T-helper 9 cell (primary cell): ENCODE data around the gene AP3D1.
"Not testable (repeated sequence)": the region's sequence is repeated elsewhere in the genome, so short reads cannot be mapped to it uniquely, and the experiment has no call there.

ENCODE experiments used
- DNase-seq: peaks from one replicate; pipeline ENCODE4 v3.0.0-alpha.2; 2020

AP3D1 gene

GRCh38 chr19:2149980-2150793 lies 1.2 kb downstream of the AP3D1 start:
- DNase-seq: no peak

GRCh38 chr19:2148482-2149135 lies 2.8 kb downstream of the AP3D1 start:
- DNase-seq: no peak

- DNase-seq: no peak
Observed at GRCh38 chr19:2145831-2146241, 5.5 kb downstream of the AP3D1 start.

GRCh38 chr19:2144190-2144589 lies 7.2 kb downstream of the AP3D1 start:
- DNase-seq: no peak

- DNase-seq: no peak
Observed at GRCh38 chr19:2142173-2142829, 9.1 kb downstream of the AP3D1 start.

- DNase-seq: no peak
Observed at GRCh38 chr19:2140138-2140569, 11.2 kb downstream of the AP3D1 start.

GRCh38 chr19:2139385-2140137 lies 11.8 kb downstream of the AP3D1 start:
- DNase-seq: no peak

GRCh38 chr19:2138061-2138728 lies 13.2 kb downstream of the AP3D1 start:
- DNase-seq: no peak

- no peak for DNase-seq
Observed at GRCh38 chr19:2136796-2137195, 14.6 kb downstream of the AP3D1 start.

GRCh38 chr19:2135474-2136402 lies 15.6 kb downstream of the AP3D1 start:
- DNase-seq: no peak

GRCh38 chr19:2132731-2133490 lies 18.5 kb downstream of the AP3D1 start:
- no peak for DNase-seq

GRCh38 chr19:2132191-2132590 lies 19.2 kb downstream of the AP3D1 start:
- DNase-seq: no peak

- DNase-seq: not testable (repeated sequence)
Observed at GRCh38 chr19:2131012-2131975, 20.1 kb downstream of the AP3D1 start.

GRCh38 chr19:2129892-2130770 lies 21.2 kb downstream of the AP3D1 start:
- DNase-seq: no peak

GRCh38 chr19:2129486-2129885 lies 21.9 kb downstream of the AP3D1 start:
- DNase-seq: no peak

- no peak for DNase-seq
Observed at GRCh38 chr19:2129022-2129421, 22.3 kb downstream of the AP3D1 start.

GRCh38 chr19:2128252-2128651 lies 23.1 kb downstream of the AP3D1 start:
- DNase-seq: not testable (repeated sequence)

- DNase-seq: no peak
Observed at GRCh38 chr19:2127758-2128157, 23.6 kb downstream of the AP3D1 start.
